GM21529 (cell line): Measurements from ENCODE around the gene DNAJC5.
"Not testable (repeated sequence)": the region's sequence is repeated elsewhere in the genome, so short reads cannot be mapped to it uniquely, and the experiment has no call there.

Source experiments
- ATAC-seq: cut with Tn5 transposase; IDR thresholded peaks from one replicate; pipeline ENCODE4 v1.9.1; 2021; ENCODE audit not compliant: unreplicated experiment

Gene DNAJC5, protein sequence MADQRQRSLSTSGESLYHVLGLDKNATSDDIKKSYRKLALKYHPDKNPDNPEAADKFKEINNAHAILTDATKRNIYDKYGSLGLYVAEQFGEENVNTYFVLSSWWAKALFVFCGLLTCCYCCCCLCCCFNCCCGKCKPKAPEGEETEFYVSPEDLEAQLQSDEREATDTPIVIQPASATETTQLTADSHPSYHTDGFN

DNA sequence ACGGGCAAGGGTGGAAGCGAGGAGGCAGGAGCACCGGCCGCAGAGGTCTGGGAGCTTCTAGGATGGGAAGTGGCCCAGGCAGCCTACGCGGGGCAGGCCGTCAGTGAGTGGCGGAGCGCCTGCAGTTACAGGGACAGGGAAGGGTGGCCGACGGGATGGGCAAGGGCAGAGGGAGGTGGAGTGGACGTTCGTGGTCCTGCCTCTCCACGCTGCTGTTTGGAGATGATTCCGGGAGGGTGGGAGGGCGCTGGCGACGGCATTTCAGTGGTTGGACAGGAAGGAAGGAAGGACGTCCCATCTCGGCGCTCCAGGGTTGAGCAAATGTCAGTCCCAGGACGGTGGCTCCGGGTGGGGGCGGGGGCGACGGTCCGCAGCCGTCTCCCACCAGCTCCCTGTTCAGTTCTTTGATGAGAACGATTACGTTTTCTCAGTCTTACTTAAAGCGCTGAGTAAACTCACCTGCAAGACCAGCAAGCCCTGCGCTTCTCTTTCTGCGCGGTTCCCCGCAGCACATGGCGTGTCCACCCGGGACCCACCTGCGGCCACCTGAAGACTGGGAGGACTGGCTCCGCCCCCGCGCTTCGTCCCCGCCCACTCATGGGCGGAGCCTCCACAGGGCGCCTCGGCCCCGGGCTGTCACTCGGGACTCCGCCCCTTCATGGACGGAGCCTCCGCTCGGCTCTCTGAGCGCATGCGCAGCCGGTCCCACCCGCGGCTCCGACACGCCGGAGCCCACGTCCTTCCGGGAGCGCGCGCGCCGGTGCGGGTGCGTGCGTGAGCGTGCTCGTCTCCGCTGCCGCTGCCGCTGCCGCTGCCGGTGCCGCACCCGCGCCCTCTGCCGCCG is at the start of gene DNAJC5:
TSS of gene DNAJC5 (plus strand) at position 769 of the 844 bp plus-strand sequence. CDS start 33,220 bp downstream, outside the sequence.
- ATAC-seq = peak; percentile 72

DNA sequence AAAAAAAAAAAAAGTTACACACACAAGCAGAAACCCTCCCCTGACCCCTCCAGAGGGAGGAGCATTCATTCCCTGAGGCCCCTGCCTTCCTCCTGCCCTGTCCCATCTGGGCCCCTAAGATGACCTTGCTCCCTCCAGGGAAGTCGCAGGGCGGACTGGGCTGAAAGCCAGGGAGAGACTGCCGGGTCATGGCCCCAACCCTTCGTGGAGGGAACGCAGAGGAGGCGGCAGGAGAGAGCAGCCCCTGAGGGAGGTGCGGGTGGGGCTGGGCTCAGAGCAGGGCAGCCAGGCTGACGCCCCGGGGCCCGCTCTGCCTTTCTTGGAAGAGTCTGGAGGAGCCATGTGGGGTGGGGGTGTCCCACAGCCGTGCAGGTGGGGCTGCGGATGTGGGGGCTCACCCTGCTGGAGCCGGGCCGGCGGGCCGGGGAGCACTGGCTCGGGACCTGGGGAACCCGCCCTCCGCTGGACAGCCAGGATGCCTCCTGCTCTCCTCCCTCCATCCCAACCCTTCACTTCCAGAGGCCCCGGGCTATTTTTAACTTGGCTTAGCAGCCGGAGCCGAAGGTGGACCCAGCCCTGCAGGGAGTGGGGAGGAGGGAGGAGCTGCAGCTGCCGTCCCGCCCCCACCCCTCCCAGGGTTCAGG is 48.7 kb upstream of the DNAJC5 start:
- no peak for ATAC-seq

DNA sequence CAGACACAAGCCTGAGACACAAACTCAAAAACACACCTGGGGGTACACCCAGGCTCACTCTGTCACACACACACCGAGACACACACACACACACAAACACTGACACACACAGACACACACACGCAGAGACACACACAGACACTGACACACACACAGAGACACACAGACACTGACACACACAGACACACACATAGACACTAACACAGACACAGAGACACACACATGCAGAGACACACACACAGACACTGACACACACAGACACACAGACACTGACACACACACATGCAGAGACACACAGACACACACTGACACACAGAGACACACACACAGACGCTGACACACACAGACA is 48.1 kb upstream of the DNAJC5 start:
- ATAC-seq = no peak

DNA sequence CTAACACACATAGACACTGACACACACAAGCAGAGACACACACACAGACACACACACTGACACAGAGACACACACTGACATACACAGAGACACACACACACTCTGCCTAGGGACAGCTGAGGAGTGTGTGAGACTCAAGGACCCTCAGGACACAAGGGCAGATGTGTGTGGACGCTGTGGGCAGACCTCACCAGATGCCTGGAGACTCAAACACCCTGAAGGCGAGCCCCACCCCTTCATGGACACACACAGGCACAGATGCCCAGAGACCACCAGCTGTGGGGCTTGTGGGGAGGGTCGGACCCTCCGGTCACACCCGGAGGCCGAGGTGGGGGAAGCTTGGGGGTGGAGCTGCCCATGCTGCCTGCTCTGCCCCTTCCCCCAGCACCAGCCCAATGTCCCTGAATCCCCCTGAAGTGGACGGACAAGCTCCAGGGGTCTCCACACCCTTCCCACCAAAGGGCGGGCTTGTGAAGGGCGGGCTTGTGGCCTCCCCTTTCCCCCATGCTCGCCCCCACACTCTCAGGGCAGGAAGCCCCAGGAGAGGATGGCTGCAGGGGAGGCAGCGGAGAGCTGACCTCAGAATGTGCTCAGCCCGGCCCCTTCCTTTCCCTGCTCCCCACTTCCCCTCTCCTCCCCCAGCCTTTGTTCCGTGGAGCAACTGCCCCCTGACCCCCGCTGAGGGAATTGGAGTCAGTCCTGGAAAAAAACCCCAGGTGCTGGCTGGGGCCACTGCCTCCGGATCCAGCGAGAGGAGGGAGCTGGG is 47.5 kb upstream of the DNAJC5 start:
- ATAC-seq = no peak

DNA sequence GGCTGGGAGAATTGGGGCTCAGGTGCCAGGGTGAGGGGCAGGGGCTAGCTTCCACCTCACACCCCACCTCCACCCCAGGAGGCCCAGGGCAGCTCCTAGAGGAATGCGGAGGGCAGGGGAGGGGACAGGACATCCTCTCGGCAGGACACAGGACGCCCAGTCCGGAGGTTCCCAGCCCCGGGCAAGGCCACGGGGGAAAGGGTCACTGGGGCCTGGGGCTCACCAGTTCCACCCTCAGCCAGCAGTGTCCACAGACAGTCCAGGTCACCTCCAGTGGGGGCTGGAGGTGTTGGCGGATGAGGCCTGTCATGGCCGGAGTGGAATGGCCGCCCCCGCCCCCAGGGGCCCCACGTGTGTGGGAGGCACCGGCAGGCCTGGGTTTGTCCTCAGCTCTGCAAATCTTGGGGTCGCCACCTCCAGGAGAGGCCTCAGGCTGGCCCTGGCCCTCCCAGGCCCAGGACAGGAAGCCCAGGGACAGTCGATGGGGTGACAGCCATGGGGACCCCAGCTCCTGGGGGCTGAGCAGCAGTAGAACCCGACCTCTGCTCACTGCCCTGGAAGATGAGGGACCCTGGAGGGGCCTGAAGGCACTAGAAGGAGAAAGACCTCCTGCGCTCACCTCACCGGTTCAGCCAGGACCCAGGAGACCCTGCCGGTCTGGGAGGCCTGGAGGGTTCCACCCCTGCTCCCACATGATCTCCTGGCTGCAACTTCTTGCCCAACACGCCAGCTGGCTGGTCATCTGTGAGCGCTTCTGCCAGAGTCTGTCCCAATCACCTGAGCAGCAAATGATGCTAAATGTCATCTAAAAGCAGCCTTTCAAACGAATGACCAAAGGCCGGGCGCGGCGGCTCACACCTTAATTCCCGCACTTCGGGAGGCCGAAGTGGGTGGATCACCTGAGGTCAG is 46.7 kb upstream of the DNAJC5 start:
- no peak for ATAC-seq

DNA sequence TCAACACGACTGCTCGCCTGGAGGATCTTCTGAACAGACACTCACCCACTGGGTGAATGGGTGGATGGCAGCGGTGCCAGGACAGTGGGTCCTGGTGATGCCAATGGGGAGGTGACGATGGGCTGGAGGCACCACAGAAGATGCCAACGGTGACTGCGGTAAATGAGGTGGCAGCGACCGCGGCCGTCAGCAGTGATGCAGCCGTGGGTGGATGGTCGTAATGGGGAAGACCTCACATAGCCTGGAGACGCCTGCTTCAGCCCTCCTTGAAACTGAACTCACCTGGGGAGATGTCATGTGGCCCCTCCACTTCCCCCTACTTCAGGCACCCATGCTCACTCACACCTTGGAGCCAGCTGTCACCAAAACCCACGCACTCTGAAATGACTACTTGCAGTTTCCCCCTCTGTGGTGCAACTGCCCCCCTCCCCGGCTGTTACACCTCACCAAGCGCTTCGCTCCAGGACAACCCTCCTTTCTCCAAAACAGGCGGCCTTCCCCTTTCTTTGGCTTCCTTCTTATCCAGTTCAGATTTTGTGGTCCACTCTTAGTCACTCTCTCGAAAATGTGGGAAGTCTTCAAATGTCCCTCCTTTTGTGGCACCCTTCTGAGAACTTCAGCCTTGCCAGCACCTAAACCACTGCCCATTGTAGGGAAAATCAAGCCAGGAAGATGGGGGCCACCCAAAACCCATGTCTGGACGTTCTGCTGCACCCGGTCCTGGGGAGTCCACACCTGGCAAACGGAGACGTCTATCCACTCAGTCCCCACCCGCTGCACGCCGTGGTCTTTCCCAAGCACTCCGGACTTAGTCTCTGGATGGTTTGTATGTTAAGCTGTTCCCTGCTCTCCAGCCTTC is 44.0 kb upstream of the DNAJC5 start:
- peak; percentile 83 for ATAC-seq

DNA sequence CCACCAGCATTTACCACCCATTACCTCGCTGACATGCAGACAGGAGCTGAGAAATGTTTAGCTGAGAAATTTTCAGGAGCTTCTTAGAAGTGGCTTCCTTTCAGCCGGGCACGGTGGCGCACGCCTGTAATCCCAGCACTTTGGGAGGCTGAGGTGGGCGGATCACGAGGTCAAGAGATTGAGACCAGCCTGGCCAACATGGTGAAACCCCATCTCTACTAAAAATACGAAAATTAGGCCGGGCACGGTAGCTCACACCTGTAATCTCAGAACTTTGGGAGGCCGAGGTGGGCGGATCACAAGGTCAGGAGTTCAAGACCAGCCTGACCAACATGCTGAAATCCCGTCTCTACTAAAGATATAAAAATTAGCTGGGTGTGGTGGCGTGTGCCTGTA is 43.4 kb upstream of the DNAJC5 start:
- not testable (repeated sequence) for ATAC-seq

DNA sequence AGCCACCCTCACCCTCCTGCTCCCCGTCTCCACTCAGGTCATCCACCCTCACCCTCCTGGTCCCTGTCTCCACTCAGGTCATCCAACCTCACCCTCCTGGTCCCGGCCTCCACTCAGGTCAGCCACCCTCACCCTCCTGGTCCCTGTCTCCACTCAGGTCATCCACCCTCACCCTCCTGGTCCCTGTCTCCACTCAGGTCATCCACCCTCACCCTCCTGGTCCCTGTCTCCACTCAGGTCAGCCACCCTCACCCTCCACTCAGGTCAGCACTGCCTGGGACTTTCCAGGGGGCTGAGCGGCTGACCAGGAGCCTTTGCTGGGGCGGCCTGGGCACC is 41.2 kb upstream of the DNAJC5 start:
- ATAC-seq = not testable (repeated sequence)

DNA sequence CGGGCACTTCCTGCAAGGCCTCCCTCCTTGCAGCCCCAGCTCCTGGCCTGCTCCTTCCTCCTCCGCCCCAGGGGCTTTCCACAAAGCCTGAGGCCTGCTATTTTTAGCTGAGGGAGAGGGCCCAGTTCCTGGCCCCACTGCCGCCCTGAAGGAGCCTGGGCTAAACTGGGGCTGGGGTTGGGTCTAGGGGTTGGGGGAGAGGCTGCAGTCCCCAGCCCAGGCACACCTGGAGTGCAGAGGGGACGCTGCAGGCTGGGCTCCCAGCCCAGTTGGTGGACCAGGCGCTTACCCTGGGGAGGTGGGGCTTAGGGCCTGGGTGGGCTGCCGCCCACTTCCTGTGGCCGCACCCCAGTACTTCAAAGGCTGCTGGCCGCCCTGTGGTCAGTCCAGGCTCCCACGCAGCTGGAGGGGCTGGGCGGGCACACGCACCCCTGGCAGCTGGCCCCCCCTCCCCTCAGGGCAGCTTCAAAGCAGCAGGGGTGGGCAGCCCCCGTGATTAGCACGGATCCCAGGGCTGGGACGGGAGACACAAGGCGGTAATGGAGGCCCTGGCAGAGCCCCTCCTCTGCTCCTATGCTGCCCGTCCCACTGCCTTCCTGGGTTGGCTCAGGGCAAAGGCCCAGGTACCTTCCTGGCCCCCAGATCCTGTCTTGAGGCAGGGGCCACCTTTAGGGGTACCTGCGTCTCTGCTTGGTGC is 40.7 kb upstream of the DNAJC5 start:
- ATAC-seq = no peak

DNA sequence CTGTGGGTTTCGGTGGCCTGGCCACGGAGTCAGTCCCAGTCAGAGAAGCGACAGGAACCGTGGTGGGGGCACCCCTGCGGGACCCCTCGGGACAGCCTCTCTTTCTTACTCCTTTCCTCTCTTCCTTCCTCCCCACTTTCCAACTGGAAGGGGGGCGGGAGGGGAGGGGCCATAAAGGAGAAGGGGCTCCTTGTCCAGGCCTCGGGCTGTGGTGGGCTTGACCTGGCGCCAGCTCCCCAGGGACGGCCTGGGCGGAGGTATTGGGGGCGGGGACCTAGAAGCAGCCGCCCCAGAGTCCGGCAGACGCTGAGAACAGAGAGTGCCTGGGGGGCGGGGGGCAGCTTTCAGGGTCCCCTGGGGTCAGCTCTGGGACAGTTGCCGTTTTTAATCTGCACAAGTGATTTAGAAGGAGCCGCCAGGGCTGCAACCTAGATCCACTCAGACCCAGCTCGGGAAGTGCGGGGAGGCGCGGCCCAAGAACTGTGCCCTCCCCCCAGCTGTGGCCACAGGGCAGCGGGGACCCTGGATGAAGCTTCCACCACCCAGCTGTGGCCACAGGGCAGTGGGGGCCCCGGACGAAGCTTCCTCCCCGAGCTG is 40.1 kb upstream of the DNAJC5 start:
- no peak for ATAC-seq

DNA sequence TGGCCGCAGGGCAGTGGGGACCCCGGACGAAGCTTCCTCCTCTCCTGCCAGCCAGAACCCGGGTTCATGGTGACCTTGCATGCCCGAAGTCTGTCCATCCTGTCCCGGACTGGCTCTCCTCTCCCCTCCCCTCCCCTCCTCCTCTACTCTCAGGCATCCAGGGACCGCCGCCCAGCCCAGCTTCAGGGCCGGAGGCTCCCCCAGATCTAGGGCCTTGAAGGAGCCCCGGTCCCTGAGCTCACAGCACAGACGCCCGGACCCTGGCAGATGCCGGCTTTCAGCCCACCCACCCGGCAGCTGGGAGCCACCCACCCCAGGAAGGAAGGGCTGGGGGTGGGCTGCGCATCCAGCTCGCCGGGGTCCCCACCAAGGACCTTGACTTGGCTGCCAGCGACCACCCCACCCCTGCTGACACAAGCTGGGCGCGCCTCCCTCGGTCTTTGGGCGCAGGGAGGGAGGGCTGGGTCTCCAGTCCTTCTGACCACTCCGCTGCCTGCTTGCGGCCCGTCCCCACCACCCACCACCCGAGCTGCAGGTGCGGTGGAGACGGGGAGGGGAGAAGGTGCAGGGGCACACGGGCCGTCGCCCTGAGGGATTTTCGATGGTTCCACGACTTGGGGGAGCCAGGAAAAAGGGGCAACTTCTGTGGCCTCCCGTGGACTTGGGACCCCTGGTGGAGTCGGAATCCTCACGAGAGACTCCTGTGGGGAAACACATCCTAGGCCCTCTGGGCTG is 39.4 kb upstream of the DNAJC5 start:
- ATAC-seq = no peak

DNA sequence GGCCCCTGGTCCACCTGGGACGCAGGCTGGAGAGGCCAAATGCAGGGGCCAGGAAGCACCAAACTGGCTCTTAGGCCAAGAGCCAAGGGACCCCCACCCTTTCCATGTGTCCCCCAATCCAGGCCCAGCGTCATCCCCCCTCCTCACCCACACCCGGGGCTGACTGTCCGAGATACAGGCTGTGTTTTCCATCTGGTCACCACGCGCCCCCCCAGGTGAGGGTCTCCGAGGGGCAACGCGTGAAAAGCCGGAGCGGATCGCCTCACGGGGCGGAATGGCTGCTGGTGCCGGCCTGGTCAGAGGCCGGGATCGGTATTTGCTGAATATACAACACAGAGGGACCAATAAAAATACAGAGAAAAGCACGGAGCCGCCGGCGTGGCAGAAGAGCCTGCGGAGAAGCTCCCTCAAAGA is 38.8 kb upstream of the DNAJC5 start:
- ATAC-seq = no peak

DNA sequence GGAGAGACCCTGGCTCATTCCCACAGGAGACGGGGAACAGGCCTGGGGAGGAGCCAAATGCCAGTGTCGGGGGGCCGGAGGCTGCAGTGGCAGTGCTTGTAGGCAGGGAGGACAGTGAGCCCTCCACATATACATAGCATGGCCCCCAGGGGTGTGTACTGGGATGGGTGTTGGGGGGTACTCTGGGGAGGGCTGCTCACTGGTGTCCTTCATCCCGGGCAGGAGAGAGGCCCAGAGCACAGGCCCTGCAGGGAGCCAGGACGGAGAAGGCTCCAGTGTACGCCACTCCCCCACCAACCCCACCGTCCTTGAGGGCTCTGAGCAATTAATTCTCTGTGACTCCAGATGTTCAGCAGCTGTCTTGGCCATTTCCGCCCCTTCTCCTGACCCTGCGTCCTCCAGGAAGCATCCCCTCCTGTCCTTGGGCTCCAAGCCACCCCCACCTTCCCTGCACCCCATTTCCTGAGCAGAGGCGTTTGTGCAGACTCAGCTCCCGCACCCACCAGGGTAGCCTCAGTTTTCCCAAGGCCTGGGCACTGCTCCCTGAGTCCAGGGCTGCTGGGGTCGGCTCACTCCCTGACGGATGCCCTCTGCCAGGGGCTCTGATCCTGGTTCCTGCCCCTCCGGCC is 37.0 kb upstream of the DNAJC5 start:
- ATAC-seq = no peak

DNA sequence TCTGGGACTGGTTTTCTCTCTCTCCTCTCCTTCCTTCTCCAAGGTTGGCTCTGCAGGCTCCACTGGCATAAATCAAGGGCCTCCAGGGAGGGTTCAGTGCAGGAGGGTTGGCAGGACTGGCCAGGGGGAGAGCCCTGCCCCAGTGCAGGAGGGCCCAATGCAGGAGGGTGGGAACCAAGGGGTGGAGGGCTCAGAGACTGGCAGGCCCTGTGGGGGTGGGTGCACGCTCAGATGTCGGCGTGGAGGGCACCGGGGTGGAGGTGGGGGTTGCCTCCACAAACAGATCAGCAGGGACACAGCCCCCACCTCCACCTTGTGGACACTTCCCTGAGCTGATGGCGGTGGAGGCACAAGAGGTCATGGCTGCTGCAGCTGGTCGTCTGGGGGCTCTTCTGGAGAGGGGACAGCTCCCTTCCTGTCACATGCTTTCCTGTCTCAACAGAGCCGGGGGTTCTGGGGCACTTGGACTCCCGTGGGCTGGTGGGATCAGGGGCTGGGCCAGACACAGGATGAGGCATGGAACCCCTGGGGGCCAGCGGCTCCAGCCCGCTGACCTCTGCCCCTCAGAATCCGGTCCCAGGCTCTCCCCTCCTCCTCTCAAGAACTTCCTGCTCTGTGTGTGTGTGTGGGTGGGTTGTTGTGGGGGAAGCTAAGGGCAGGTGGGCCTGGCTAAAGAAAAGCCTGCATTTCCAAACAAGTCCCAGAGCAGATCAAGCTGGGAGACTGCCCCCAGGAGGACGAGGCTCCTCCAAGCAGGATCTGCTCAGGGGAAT is 36.3 kb upstream of the DNAJC5 start:
- no peak for ATAC-seq

DNA sequence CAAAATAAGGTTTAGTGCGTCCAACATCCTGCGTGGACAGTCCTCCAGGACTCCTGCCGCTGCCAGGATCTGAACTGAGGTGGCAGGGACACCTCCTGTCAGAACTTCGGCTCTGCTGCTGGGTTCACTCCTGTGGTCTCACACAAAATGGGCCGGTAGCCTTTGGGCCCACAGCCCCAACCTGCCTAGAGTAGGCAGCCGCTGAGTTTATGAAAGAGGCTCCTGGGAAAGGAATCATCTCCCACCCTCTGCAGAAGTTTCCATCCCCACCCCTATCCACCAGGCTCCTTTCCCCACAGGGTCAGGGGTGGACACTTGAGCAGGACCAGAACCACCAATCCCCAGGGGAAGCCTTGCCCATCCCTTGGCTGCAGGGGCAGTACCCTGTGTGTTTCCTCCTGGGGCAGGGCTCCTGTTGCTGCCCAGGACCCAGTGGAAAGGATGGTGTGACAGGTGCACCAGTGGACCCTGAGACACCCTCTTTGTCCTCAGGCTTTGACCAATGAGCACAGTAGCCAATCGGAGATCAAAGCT is 35.7 kb upstream of the DNAJC5 start:
- no peak for ATAC-seq

DNA sequence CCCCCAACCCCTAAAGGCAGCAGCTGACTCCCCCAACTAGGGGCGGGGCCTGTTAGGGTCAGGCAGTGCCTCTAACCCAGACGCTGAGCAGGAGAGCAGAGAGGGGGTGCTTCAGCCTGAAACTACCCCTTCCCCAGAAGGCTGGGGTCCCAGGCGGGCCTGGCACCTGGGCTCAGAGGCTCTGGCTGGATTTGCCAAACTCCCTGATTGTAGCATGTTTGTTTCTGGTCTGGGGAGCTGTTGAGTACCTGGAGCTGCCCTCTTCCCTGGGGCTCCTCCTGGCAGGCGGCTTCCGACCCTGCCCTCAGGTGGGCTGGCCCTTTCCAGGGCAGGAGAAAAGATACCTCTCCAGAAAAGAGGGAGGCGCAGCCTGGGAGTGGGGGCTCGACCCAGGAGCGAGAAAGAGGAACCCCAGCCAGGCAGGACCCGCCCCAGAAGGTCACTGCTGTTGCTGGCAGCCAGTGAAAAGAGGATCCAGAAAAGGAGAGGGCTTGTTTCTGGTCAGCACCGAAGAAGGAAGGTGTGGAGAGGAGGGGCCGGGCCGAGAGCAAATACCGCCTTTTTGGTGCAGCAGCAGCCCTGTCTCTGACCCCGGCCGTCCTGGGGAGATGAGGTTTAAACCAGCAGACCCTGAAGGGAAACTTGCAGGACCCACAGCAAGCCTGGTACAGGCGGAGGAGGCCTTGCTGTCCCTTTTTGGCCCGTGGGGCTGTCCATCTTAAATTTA is 34.4 kb upstream of the DNAJC5 start:
- no peak for ATAC-seq
